Activated T-helper 1 cell treated with anti-CD3 and anti-CD28 coated beads, Interleukin-12 subunit alpha, Interleukin-12 subunit beta, Interleukin-2, Interleukin-4 antibody, amounts not matched to agents 30 ng/mL and 10 ng/mL and 1 ng/mL, durations not matched to agents 14 hours and 24 hours and 36 hours (primary cell): ENCODE data around the gene VPS39. TPM values are rescaled to one million over a fixed set of nuclear protein-coding genes. Genes with fewer than 3 reads are reported as not detected.
A peak's percentile ranks its signal among the peaks of the same experiment; 100 is the strongest.

Experiments
- DNase-seq: peaks from one replicate; pipeline ENCODE4 v3.0.0; 2021; ENCODE audit warnings: low spot score
- H3K27ac Mint-ChIP-seq: one replicate; pipeline ENCODE4 v1.8.0; 2021; ENCODE audit warnings: mild to moderate bottlenecking, mixed read lengths
- H3K27me3 Mint-ChIP-seq: one replicate; pipeline ENCODE4 v1.8.0; 2022; ENCODE audit warnings: mild to moderate bottlenecking, moderate library complexity, mixed read lengths; ENCODE audit not compliant: insufficient read depth
- H3K36me3 Mint-ChIP-seq: one replicate; pipeline ENCODE4 v1.8.0; 2021; ENCODE audit warnings: low read depth, mixed read lengths
- H3K4me1 Mint-ChIP-seq: one replicate; pipeline ENCODE4 v1.8.0; 2021; ENCODE audit warnings: low read depth, mixed read lengths
- H3K4me3 Mint-ChIP-seq: one replicate; pipeline ENCODE4 v1.8.0; 2021; ENCODE audit warnings: mild to moderate bottlenecking, moderate library complexity, mixed read lengths
- H3K9me3 Mint-ChIP-seq: one replicate; pipeline ENCODE4 v1.8.0; 2021; ENCODE audit warnings: mixed read lengths
- intact Hi-C: fragments of 100-400 bp; cut with micrococcal nuclease; formaldehyde crosslinking; loops from one replicate; pipeline ENCODE4 v1.15.1; 2024
- total RNA-seq: library from RNA; stranded (reverse); gene quantifications from 2 replicates; pipeline ENCODE4 v1.2.3, GENCODE V29; 2022

Gene VPS39
- total RNA-seq, 1 donor from 2014 or later: 63.8 TPM

DNA sequence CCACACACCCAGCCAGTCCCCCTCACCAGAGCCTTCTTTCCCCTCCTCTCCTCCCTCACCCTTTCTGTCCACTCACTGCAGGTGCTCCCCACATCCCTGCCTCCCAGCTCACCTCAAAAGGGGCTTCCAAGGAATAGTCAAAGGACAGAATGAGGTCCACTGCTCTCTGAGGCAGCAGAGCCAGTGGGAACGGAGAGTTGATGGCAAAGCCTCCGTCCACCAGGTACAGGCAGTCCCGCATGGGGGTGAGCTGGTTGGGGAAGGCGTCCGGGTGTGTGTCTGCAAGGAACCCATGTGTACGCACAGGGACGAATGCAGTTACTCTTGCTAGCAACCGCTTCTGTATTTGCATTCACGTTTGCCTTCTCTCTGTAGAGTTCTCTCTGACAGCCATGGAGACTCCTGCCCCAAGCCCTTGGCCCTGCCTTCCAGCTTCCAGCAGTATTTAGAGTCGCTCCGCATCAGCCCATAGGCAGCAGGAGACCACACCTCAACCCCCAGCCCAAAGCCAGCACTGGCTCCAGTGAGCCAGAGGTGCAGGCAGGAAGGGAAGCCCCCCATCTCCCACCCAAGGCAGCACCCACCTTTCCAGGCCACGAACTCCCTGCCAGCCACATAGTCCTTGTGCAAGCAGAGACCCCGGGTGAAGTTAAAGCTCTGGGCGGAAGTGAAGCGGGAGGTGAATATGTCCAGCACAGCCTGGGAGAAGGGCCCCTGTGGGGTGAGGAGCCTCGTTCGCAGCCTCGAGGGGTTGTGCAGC, 64.1 kb downstream of the VPS39 start:
- intact Hi-C loops: no loop called here
- DNase-seq: no peak
- Mint-ChIP-seq H3K9me3 (no peaks in the 10 kb centered on the region), H3K36me3 (no peaks in the 10 kb centered on the region), H3K27ac (no peak overlapping the region), H3K4me1 (no peaks in the 10 kb centered on the region), H3K4me3 (no peak overlapping the region), H3K27me3 (no peaks in the 10 kb centered on the region)

DNA sequence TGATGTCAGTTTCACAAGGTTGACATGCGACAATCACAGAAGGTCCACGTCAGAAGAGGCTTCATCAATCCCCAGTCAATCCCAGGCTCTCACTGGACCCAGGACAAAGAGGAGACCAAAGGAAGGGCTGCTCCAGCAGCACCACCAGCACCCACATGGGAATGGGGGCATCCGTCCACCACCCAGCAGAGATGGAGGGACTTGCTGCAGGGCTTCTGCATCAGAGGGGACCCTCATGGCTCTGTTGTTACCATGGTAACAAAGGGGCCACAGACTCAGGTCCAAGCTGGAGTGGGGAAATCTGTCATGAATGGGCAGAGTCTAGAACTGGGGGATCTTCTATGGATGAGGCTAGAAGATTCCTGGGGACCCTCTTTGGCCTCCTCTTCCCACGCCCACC, 64.7 kb downstream of the VPS39 start:
- Mint-ChIP-seq H3K27me3 (peaks cover 3% of the 10 kb centered on the region), H3K4me3 (no peak overlapping the region), H3K4me1 (no peaks in the 10 kb centered on the region), H3K9me3 (no peaks in the 10 kb centered on the region), H3K36me3 (no peaks in the 10 kb centered on the region), H3K27ac (no peak overlapping the region)
- no peak for DNase-seq
- intact Hi-C loops: no loop called here

DNA sequence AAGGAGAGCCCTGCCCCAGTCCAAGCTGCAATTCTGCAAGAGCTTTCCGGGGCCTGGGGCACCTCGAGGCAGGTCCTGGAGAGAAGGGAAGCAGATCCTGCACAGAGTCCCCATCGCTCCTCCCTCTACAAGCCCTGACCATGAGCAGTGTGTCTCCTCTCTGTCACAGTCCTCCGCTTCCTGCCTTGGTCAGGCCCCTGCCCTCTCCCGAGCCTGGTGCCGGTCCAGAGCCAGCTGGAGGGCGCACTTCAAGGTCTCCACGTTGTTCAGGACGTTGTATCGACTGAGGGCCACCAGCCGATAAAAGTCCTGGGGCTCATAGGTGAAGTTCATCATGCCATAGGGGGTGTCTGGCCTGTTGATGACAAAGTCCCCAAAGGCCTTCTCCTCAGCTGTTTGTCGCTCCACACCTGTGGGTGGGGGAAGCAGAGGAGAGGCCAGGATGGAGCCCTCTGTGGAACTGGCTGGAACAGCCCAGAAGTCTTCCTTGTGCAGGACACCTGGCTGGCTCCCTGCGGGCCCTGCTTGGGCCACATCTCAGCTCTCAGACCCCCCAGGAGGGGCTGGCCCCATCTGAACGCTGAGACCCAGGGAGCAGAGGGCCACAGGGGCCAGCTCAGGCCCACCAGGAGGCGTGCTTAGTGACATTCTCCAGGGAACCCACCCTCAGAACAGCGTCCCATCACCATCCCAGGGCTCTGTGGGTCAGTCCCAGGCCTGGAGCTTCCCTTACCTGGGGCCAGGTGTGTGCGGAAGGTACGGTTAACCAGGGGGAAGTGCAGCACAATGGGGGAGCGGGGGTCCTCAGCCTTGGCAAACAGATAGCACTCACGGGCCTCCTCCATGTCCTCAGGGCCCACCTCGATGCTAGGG, 66.1 kb downstream of the VPS39 start:
- H3K27ac Mint-ChIP-seq: no peak overlapping the region
- intact Hi-C loops: no loop called here
- peaks cover 5% of the 10 kb centered on the region for H3K4me1 Mint-ChIP-seq
- H3K36me3 Mint-ChIP-seq: no peaks in the 10 kb centered on the region
- H3K4me3 Mint-ChIP-seq: no peak overlapping the region
- H3K27me3 Mint-ChIP-seq: peaks cover 3% of the 10 kb centered on the region
- no peaks in the 10 kb centered on the region for H3K9me3 Mint-ChIP-seq
- DNase-seq: no peak

DNA sequence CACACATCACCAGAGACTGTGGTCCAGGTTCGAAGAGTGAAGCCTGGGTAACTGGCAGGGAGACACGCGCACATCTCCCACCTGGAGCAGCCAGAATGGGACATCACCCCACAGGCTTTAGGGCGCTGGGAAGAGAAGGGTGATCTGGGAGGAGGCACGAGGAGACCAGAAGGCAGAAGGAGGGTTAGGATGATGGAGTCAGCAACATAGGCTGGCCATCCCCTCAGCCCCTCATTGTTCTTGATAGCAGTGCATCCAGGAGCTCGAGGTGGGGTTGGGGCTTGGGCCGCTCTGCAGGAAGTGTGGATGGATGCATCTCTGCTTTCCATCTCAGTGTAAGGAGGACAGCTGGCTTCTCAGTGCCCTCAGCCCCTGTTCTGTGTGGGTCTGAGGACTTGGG, 66.9 kb downstream of the VPS39 start:
- no peak for DNase-seq
- peaks cover 3% of the 10 kb centered on the region for H3K27me3 Mint-ChIP-seq
- H3K9me3 Mint-ChIP-seq: no peaks in the 10 kb centered on the region
- H3K4me1 Mint-ChIP-seq: peaks cover 5% of the 10 kb centered on the region
- no peak overlapping the region for H3K4me3 Mint-ChIP-seq
- intact Hi-C loops: no loop called here
- no peaks in the 10 kb centered on the region for H3K36me3 Mint-ChIP-seq
- no peak overlapping the region for H3K27ac Mint-ChIP-seq

DNA sequence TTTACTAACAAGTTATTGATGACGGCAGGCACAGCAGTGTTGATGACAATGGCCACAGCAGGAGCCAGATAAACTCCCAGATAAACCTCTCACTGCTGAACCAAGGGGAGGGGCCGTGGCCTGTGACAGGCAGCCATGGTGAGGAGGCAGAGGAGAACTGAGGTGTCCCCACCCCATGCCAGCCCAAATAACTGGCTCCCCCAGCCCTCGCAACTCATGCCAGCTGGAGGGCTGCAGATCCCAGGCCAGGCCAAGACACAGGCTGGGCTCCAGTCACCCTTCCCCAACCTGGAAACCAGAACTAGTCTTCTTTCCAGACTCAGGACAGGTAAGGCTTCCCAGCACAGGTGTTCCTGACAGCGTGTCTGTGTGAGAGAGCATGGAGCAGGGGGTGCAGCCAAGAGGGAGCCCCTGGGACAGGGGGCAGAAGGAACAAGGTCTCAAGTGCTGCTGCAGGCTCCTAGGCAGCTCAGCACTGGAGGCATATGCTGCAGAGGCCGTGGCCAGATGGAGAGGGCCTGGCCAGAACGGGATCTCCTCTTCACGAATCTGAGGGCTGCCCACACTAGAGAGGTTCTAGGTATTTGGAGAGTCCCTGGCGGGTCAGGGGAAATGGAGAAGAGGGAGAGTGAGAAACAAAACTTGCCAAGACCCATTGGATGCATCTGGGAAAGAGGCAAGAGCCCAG, 67.6 kb downstream of the VPS39 start:
- intact Hi-C loops: no loop called here
- no peaks in the 10 kb centered on the region for H3K36me3 Mint-ChIP-seq
- no peaks in the 10 kb centered on the region for H3K9me3 Mint-ChIP-seq
- peaks cover 5% of the 10 kb centered on the region for H3K4me1 Mint-ChIP-seq
- H3K27me3 Mint-ChIP-seq: peaks cover 3% of the 10 kb centered on the region
- no peak for DNase-seq
- no peak overlapping the region for H3K27ac Mint-ChIP-seq
- no peak overlapping the region for H3K4me3 Mint-ChIP-seq

DNA sequence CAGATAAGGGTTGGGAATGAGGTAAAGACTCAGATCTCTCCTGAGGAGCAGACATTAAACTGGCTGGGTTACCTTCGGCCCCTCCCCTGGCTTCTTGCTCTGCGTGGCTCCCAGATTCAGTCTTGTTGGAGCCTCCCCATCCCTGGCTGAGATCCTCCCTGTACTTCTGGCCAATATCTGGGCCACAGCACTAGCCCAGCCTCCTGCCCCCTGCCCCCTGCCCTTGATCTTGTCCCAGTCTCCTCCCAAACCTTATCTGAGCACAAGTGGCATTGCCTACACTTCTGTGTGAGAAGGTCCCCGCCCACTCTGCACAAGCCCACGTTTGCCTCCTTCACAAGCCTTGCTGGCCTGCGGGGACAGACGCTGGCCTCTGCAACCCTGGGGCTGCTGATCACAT, 68.5 kb downstream of the VPS39 start:
- H3K9me3 Mint-ChIP-seq: no peaks in the 10 kb centered on the region
- intact Hi-C loops: no loop called here
- no peak for DNase-seq
- H3K27ac Mint-ChIP-seq: no peak overlapping the region
- H3K4me1 Mint-ChIP-seq: peaks cover 5% of the 10 kb centered on the region
- no peaks in the 10 kb centered on the region for H3K36me3 Mint-ChIP-seq
- no peak overlapping the region for H3K4me3 Mint-ChIP-seq
- H3K27me3 Mint-ChIP-seq: peaks cover 3% of the 10 kb centered on the region

DNA sequence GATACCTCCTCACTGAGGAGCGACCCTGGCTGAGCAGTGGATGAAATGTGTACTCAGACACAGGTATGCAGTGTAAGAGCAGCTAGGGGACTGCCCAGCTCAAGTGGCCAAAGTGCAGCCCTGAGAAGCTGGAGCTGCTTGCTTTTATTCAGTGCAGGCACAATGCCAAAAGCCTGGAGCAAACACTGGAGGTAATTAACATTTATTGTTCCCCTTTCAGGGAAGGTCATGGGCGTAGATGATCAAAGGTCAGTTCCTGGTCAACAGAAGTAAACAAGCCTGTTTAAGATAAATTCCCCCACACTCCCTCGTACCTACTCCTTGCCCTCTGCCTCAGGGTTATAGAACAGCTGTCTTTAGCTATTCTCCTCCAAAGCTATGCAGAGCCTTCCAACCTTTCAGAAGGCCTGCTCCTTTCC, 69.1 kb downstream of the VPS39 start:
- H3K4me3 Mint-ChIP-seq: no peak overlapping the region
- H3K4me1 Mint-ChIP-seq: peaks cover 8% of the 10 kb centered on the region
- no peaks in the 10 kb centered on the region for H3K36me3 Mint-ChIP-seq
- H3K27me3 Mint-ChIP-seq: peaks cover 4% of the 10 kb centered on the region
- H3K9me3 Mint-ChIP-seq: no peaks in the 10 kb centered on the region
- no peak for DNase-seq
- no peak overlapping the region for H3K27ac Mint-ChIP-seq
- intact Hi-C loops: loop anchor here (1.0 kb wide), 1 partner anchor 73 kb away; no protein-coding TSS in a partner anchor

DNA sequence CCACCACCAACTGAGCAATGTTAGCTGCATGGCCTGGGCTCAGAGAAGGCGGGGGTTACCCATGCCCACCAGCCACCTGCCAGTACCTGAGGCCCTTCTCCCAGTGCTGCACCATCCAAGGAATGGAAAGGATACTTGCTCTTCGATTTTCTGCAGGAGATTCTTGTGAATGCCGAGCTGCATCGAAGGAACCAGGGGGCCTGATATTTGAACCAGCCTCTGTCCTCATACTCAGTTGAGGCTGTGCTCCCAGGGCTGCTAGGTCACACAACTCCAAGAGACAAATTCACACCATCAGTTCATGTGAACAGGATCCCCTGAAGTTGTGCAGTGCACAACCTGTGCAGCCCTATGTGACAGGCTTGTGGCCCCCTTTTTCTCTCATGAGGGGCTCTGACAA, 69.7 kb downstream of the VPS39 start:
- Mint-ChIP-seq H3K4me1 (peaks cover 10% of the 10 kb centered on the region), H3K36me3 (no peaks in the 10 kb centered on the region), H3K27me3 (peaks cover 6% of the 10 kb centered on the region), H3K9me3 (no peaks in the 10 kb centered on the region), H3K4me3 (no peak overlapping the region), H3K27ac (no peak overlapping the region)
- no peak for DNase-seq
- intact Hi-C loops: loop anchor here (1.0 kb wide), 1 partner anchor 72 kb away; no protein-coding TSS in a partner anchor

DNA sequence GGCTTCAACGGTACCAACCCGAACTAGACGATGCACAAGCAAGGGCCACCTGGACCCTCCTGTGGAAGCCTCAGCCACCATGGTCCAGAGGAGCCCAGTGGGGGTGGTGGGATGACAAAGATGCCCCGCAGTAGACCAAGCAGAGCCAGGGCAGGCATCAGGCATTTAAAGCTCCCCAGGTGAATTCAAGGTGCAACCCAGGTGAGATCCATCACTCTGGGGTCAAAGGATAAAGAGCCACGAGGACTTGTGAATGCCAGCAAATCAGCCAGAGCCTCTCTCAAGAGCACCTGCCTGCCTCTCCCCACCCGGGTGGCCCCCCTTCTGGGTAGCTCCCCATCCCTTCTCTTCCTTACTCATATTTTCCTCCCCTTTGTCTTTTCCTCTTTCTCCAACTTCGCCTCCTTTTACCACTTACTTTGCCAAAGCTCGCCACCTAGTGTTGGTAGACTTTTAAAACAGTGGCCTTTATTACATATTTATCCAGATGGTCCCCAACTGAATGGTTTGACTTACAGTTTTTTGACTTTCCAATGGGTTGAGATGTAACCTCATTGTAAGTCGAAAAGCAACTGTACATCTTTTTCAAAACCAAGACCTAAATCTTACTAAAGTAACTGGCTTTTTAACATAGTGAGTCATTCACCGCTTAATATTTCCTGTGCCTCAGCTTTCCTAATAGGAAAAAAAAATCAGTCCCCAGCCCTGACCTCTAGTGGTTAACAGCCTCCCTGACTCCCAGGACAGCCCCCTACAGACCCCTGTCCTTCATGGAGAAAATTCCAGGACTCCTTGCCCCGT, 70.4 kb downstream of the VPS39 start:
- Mint-ChIP-seq H3K27me3 (peaks cover 9% of the 10 kb centered on the region), H3K4me3 (no peak overlapping the region), H3K27ac (no peak overlapping the region), H3K36me3 (no peaks in the 10 kb centered on the region), H3K9me3 (no peaks in the 10 kb centered on the region), H3K4me1 (peaks cover 10% of the 10 kb centered on the region)
- intact Hi-C loops: loop anchor here (1.0 kb wide), 2 partner anchors 71 to 148 kb away; no protein-coding TSS in a partner anchor
- no peak for DNase-seq

DNA sequence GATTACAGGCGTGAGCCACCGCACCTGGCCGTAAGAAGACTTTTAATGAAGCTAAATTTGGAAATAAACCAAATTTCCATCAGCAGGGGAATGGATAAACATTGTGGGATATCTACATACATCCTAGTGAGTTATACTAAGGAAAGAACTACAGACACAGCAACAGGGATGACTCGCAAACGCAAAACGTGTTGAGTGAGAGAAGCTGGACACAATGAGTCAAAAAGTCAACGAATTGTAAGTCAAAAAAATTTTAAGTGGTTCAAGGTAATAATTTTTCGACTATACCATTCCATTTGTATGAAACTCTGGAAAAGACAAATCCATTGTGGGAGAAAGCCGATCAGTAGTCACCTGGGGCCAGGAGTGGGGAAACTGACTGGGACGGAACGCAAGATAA, 71.6 kb downstream of the VPS39 start:
- Mint-ChIP-seq H3K4me1 (peaks cover 10% of the 10 kb centered on the region), H3K9me3 (no peaks in the 10 kb centered on the region), H3K27ac (no peak overlapping the region), H3K36me3 (no peaks in the 10 kb centered on the region), H3K27me3 (peaks cover 10% of the 10 kb centered on the region), H3K4me3 (peak overlapping the region; percentile 15)
- DNase-seq: no peak
- intact Hi-C loops: no loop called here

DNA sequence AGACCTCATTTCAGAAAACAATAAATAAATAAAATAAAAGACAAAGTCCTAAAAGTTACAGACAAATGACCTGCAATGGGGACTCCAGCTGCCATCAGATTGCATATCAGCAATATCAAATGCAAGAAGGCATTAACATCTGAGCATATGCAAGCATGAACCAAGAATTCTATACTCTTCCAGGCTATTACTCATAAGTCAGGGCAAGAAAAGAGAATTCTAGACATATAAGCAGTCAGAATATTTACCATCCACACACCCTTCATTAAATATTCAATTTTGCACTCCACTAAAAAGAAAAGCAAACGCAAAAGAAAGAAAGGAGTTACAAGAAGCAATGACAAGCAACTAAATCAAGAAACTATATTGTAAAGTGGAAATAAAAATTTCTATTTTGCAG, 72.8 kb downstream of the VPS39 start:
- peaks cover 10% of the 10 kb centered on the region for H3K4me1 Mint-ChIP-seq
- intact Hi-C loops: loop anchor here (2.0 kb wide), 1 partner anchor 77 kb away; no protein-coding TSS in a partner anchor

DNA sequence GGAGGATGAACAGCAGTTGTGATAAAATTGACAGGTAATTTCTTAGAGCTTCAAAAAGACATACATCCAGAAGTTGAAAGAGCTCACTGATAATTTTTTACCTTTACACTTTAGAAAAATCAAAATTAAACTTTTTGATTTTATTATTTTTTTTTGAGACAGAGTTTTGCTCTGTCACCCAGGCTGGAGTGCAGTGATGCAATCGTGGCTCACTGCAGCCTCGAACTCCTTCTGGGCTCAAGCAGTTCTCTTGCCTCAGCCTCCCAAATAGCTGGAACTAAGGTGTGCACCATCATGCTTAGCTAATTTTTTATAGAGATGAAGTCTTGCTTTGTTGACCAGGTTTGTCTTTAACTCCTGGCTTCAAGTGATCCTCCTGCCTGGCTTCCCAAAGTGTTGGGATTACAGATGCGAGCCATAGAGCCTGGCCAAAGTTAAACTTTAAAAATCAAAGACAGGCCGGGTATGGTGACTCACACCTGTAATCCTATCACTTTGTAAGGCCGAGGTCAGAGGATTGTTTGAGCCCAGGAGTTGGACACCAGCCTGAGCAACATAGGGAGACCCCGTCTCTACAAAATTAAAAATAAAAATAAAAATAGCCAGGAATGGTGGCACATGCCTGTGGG, 73.4 kb downstream of the VPS39 start:
- no peaks in the 10 kb centered on the region for H3K9me3 Mint-ChIP-seq
- no peaks in the 10 kb centered on the region for H3K36me3 Mint-ChIP-seq

More for the DNA sequence above, 72.8 kb downstream of the VPS39 start:
- Mint-ChIP-seq H3K4me3 (no peak overlapping the region), H3K36me3 (no peaks in the 10 kb centered on the region), H3K27ac (no peak overlapping the region), H3K27me3 (peaks cover 10% of the 10 kb centered on the region), H3K9me3 (no peaks in the 10 kb centered on the region)
- no peak for DNase-seq

More for the DNA sequence above, 73.4 kb downstream of the VPS39 start:
- peaks cover 10% of the 10 kb centered on the region for H3K4me1 Mint-ChIP-seq
- H3K27me3 Mint-ChIP-seq: peaks cover 10% of the 10 kb centered on the region
- H3K4me3 Mint-ChIP-seq: no peak overlapping the region
- intact Hi-C loops: loop anchor here (1.0 to 5.0 kb wide), 3 partner anchors 52 to 76 kb away; no protein-coding TSS in a partner anchor
- no peak overlapping the region for H3K27ac Mint-ChIP-seq
- DNase-seq: no peak
